Osteoblast (primary cell): Measurements from ENCODE around the gene MAP3K7. TPM values are rescaled to one million over a fixed set of nuclear protein-coding genes. Genes with fewer than 3 reads are reported as not detected.

ENCODE experiments used
- DNase-seq: peaks from one replicate; pipeline ENCODE4 v3.0.0; 2011; ENCODE audit warnings: low spot score, mixed read lengths; ENCODE audit not compliant: insufficient read length; ENCODE audit errors: missing footprints
- H2AFZ ChIP-seq: 2 replicates; pipeline ENCODE4 v1.6.0; 2011; ENCODE audit warnings: mild to moderate bottlenecking, low read length
- H3K27ac ChIP-seq: 2 replicates; pipeline ENCODE4 v1.5.1; 2011; ENCODE audit warnings: mild to moderate bottlenecking, low read depth, low read length, moderate library complexity
- H3K27me3 ChIP-seq: 2 replicates; pipeline ENCODE4 v1.6.0; 2012; ENCODE audit warnings: mild to moderate bottlenecking, control low read depth, inconsistent platforms, low read length, moderate library complexity; ENCODE audit not compliant: insufficient read depth
- H3K36me3 ChIP-seq: 2 replicates; pipeline ENCODE4 v1.5.1; 2011; ENCODE audit warnings: mild to moderate bottlenecking, low read length, control low read depth, moderate library complexity; ENCODE audit not compliant: insufficient read depth
- H3K4me1 ChIP-seq: 2 replicates; pipeline ENCODE4 v1.5.1; 2011; ENCODE audit warnings: mild to moderate bottlenecking, low read length, control low read depth, moderate library complexity; ENCODE audit not compliant: insufficient read depth
- H3K4me2 ChIP-seq: 2 replicates; pipeline ENCODE4 v1.6.0; 2011; ENCODE audit warnings: mild to moderate bottlenecking, low read length; ENCODE audit not compliant: insufficient read depth
- H3K4me3 ChIP-seq: fragments of 200-600 bp; sonication (generic); 3 replicates; pipeline ENCODE4 v1.5.1; 2012; ENCODE audit warnings: mild to moderate bottlenecking, low read length, inconsistent platforms; ENCODE audit not compliant: insufficient read depth
- H3K79me2 ChIP-seq: 2 replicates; pipeline ENCODE4 v1.6.0; 2012; ENCODE audit warnings: mild to moderate bottlenecking, low read length, control low read depth, inconsistent platforms; ENCODE audit not compliant: insufficient read depth
- H3K9me3 ChIP-seq: 2 replicates; pipeline ENCODE4 v1.5.1; 2011; ENCODE audit warnings: low read depth, low read length, control low read depth
- H4K20me1 ChIP-seq: 2 replicates; pipeline ENCODE4 v1.6.0; 2012; ENCODE audit warnings: mild to moderate bottlenecking, low read length, control low read depth; ENCODE audit not compliant: insufficient read depth
- CTCF ChIP-seq: IDR thresholded peaks from 2 replicates; pipeline ENCODE4 v1.5.1; 2011; ENCODE audit warnings: mild to moderate bottlenecking, low read depth, low read length, moderate library complexity; ENCODE audit errors: extremely low read depth
- total RNA-seq: library from RNA; depleted of rRNA; stranded (reverse); fragments of >200 nt; gene quantifications from 2 replicates; pipeline ENCODE4 v1.2.3, GENCODE V29; 2012

The MAP3K7 gene
- total RNA-seq, 1 donor: 38.4 TPM

GRCh38 chr6:90557006-90557405 is 29.9 kb downstream of the MAP3K7 start:
- Histone ChIP-seq H3K27me3 (no peaks in the 10 kb centered on the region), H3K27ac (no peak overlapping the region), H3K9me3 (no peaks in the 10 kb centered on the region), H3K4me1 (no peaks in the 10 kb centered on the region), H3K79me2 (peaks cover 7% of the 10 kb centered on the region), H3K4me3 (no peak overlapping the region), H3K36me3 (peaks cover 52% of the 10 kb centered on the region), H4K20me1 (peaks cover 5% of the 10 kb centered on the region), H3K4me2 (no peak overlapping the region), H2AFZ (no peak overlapping the region)
- no peak for TF ChIP-seq CTCF
- no peak for DNase-seq

GRCh38 chr6:90547991-90548390 is 38.9 kb downstream of the MAP3K7 start:
- Histone ChIP-seq H3K36me3 (peaks cover 59% of the 10 kb centered on the region), H3K27me3 (no peaks in the 10 kb centered on the region)
- no peak for DNase-seq

GRCh38 chr6:90547079-90547478 is 39.8 kb downstream of the MAP3K7 start:
- Histone ChIP-seq H3K36me3 (peaks cover 55% of the 10 kb centered on the region), H3K27ac (no peak overlapping the region), H2AFZ (no peak overlapping the region), H4K20me1 (no peaks in the 10 kb centered on the region), H3K79me2 (no peaks in the 10 kb centered on the region), H3K4me3 (no peak overlapping the region), H3K4me1 (no peaks in the 10 kb centered on the region), H3K4me2 (no peak overlapping the region), H3K27me3 (no peaks in the 10 kb centered on the region), H3K9me3 (no peaks in the 10 kb centered on the region)
- no peak for TF ChIP-seq CTCF
- DNase-seq: no peak

More at GRCh38 chr6:90547991-90548390, 38.9 kb downstream of the MAP3K7 start:
- H3K4me2 ChIP-seq: no peak overlapping the region
- H3K4me1 ChIP-seq: no peaks in the 10 kb centered on the region
- no peaks in the 10 kb centered on the region for H4K20me1 ChIP-seq
- no peaks in the 10 kb centered on the region for H3K79me2 ChIP-seq
- H2AFZ ChIP-seq: no peak overlapping the region
- H3K4me3 ChIP-seq: no peak overlapping the region
- H3K27ac ChIP-seq: no peak overlapping the region
- no peak for TF ChIP-seq CTCF
- H3K9me3 ChIP-seq: no peaks in the 10 kb centered on the region

GRCh38 chr6:90545448-90545847 is 41.4 kb downstream of the MAP3K7 start:
- Histone ChIP-seq H3K36me3 (peaks cover 60% of the 10 kb centered on the region), H3K4me2 (no peak overlapping the region), H3K4me3 (no peak overlapping the region), H4K20me1 (no peaks in the 10 kb centered on the region), H3K27ac (no peak overlapping the region), H3K79me2 (no peaks in the 10 kb centered on the region), H2AFZ (no peak overlapping the region), H3K4me1 (no peaks in the 10 kb centered on the region), H3K9me3 (no peaks in the 10 kb centered on the region), H3K27me3 (no peaks in the 10 kb centered on the region)
- no peak for DNase-seq
- TF ChIP-seq CTCF: no peak
